NB4 (cell line): ENCODE data around the gene ZCCHC9.
"Not testable (repeated sequence)": the region's sequence is repeated elsewhere in the genome, so short reads cannot be mapped to it uniquely, and the experiment has no call there.

ENCODE experiments used
- POLR2A ChIP-seq: IDR thresholded peaks from 2 replicates; pipeline ENCODE4 v1.6.1; 2011; ENCODE audit warnings: mild to moderate bottlenecking; ENCODE audit not compliant: insufficient read length; ENCODE audit errors: extremely low read depth
- TF ChIP-seq, protein P1 (sequence below): IDR thresholded peaks from one replicate; pipeline ENCODE4 v1.5.1; 2012; ENCODE audit warnings: low read depth, low read length

DNA sequence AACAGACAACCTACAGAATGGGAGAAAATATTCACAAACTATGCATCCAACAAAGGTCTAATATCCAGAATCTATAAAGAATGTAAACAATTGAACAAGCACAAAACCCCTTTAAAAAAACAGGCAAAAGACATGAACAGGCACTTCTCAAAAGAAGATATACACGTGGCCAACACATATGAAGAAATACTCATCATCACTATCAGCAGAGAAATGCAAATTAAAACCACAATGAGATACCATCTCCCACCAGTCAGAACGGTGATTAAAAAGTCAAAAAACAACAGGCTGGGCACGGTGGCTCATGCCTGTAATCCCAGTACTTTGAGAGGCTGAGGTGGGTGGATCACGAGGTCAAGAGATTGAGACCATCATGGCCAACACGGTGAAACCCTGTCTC, 7.4 kb upstream of the ZCCHC9 start:
- not testable (repeated sequence) for TF ChIP-seq POLR2A
- TF ChIP-seq, protein P1, sequence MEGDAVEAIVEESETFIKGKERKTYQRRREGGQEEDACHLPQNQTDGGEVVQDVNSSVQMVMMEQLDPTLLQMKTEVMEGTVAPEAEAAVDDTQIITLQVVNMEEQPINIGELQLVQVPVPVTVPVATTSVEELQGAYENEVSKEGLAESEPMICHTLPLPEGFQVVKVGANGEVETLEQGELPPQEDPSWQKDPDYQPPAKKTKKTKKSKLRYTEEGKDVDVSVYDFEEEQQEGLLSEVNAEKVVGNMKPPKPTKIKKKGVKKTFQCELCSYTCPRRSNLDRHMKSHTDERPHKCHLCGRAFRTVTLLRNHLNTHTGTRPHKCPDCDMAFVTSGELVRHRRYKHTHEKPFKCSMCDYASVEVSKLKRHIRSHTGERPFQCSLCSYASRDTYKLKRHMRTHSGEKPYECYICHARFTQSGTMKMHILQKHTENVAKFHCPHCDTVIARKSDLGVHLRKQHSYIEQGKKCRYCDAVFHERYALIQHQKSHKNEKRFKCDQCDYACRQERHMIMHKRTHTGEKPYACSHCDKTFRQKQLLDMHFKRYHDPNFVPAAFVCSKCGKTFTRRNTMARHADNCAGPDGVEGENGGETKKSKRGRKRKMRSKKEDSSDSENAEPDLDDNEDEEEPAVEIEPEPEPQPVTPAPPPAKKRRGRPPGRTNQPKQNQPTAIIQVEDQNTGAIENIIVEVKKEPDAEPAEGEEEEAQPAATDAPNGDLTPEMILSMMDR, result not testable (repeated sequence)
